Stimulated activated memory B cell treated with anti-CD40 and anti-IgM and Interleukin-4, amounts not matched to agents 10 μg/mL and 1 μg/mL and 100 μg/mL, for 72 hours (primary cell): ENCODE measurements around the gene FAM114A1.

Source experiments
- ATAC-seq: fragments of 150-1000 bp; cut with Tn5 transposase; 2 replicates; pipeline ENCODE4 v1.10.0; 2021
- H3K27ac Mint-ChIP-seq: one replicate; pipeline ENCODE4 v1.8.0; 2022; ENCODE audit warnings: mild to moderate bottlenecking, mixed read lengths
- H3K27me3 Mint-ChIP-seq: one replicate; pipeline ENCODE4 v1.8.0; 2022; ENCODE audit warnings: mixed read lengths
- H3K36me3 Mint-ChIP-seq: one replicate; pipeline ENCODE4 v1.8.0; 2022; ENCODE audit warnings: mixed read lengths
- H3K4me1 Mint-ChIP-seq: one replicate; pipeline ENCODE4 v1.8.0; 2022; ENCODE audit warnings: mixed read lengths
- H3K4me3 Mint-ChIP-seq: one replicate; pipeline ENCODE4 v1.8.0; 2022; ENCODE audit warnings: mild to moderate bottlenecking, moderate library complexity, mixed read lengths
- H3K9me3 Mint-ChIP-seq: one replicate; pipeline ENCODE4 v1.8.0; 2022; ENCODE audit warnings: mixed read lengths

FAM114A1 gene

DNA sequence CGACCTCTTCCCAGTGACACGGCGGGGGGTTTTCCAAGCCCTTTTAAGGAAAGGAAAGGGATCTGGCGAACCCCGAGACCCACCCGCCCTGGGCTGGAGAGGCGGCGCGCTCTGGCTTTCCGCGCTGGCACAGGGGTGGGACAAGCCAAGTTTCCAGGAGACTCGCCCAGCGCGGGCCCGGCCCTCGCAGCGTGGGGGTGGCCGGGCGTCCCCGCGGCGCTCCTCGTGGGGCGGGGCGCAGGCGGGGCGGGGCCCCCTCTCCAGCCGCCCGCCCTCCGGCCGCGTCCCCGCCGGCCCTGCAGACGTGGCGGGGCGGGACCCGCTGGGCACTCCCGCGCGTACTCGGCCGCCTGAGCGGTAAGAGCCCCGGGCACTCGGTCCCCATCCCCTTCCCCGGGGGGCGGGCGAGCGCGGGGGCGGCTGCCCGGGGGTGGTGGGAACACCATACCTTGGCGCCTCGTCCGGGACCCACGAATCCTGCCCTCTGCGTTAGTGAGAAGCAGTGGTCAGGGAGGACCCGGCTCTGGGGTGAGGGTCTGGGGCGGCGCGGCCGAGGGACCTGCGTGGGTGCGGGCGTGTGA, at the start of gene FAM114A1:
Gene FAM114A1 (plus strand): TSS at position 329 of the 581 bp plus-strand sequence. CDS start 10,273 bp downstream, outside the sequence.
- Mint-ChIP-seq H3K4me1 (peaks cover 25% of the 10 kb centered on the region), H3K27me3 (no peaks in the 10 kb centered on the region), H3K27ac (peak within 1 kb of the TSS; percentile 11), H3K4me3 (peak within 1 kb of the TSS; percentile 82), H3K9me3 (no peaks in the 10 kb centered on the region), H3K36me3 (no peaks in the 10 kb centered on the region)
- peak; percentile 97 for ATAC-seq

DNA sequence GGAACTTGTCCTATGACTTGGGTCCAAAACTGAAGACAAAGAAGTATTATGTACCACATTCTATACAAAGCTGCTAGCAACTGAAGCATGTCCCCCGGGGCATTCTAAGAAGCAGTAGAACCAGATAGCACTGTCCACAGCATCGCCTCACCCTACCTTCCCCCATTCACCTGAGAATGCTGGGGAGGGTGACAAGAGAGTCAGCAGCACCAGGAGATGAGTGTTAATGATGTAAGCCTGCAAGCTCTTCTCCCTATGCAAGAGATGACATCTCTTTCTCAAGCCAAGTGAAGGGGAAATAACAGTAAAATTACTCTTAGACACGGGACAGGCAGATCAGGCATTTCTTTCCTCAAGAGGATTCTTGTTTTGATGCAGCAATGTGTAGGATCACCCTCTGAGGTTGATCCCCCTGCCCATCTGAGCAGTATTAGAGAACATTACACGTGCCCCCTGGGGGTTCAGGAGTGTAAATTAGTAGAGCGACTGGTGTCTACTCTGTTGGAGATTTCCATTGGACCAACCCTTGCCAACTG, 49.1 kb upstream of the FAM114A1 start:
- H3K27ac Mint-ChIP-seq, result peak overlapping the region; percentile 66
- H3K4me1 Mint-ChIP-seq, result peaks cover 61% of the 10 kb centered on the region
- no peak overlapping the region for H3K4me3 Mint-ChIP-seq
- peak; percentile 29 for ATAC-seq
- H3K27me3 Mint-ChIP-seq, result no peaks in the 10 kb centered on the region
- peaks cover 33% of the 10 kb centered on the region for H3K36me3 Mint-ChIP-seq
- peaks cover 11% of the 10 kb centered on the region for H3K9me3 Mint-ChIP-seq

DNA sequence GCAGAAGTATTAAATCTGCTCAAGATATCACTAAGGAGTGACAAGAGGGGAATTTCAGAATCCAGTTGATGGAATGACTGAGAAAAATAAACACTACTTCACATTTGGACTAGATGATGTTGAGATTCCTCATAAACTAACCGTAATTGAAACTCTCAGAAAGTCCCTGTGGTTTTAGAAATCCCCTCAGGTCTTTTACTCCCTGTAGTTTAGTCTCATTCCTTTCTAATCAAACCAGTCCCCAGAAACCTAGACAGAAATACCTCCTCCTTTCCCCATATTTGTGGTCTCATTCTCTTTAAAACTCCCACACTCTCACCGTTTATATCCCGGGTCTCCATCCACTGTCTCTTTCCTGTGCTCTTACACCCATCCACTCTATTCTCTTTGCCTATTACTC, 48.0 kb upstream of the FAM114A1 start:
- peak; percentile 69 for ATAC-seq
- Mint-ChIP-seq H3K4me1 (peaks cover 54% of the 10 kb centered on the region), H3K9me3 (peaks cover 13% of the 10 kb centered on the region), H3K27me3 (no peaks in the 10 kb centered on the region), H3K27ac (peak overlapping the region; percentile 66), H3K36me3 (peaks cover 34% of the 10 kb centered on the region), H3K4me3 (peak overlapping the region; percentile 18)

DNA sequence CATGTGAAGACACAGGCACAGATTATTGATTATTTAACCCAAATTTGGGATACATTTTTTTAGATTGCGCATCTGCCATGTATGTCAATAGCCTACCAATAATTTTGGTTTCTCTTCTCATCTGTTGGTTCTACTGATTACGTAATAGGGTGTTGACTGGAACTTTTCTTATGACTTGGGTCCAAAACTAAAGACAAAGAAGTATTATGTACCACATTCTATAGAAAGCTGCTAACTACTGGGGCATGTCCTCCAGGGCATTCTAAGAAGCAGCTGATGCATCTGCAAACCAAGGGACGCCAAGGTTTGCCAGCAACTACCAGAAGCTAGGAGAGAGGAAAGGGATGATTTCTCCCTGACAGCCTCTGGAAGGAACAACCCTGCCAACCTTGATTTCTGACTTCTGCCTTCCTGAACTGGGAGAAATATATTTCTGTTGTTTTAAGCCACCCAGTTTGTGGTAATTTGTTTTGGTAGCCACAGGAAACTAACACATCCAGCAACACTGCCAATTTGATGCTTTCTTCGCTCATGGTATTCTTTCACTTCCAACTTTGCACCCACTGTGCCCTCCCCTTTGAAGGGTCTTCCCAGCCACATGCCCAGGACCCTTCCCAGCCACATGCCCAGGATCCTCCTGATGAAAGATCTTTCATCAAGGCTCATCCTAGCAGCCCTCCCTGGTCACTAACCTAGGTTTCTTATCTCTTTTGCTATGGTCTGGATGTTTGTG, 47.1 kb upstream of the FAM114A1 start:
- Mint-ChIP-seq H3K4me1 (peaks cover 47% of the 10 kb centered on the region), H3K27ac (peak overlapping the region; percentile 66)
- ATAC-seq, result peak; percentile 70

DNA sequence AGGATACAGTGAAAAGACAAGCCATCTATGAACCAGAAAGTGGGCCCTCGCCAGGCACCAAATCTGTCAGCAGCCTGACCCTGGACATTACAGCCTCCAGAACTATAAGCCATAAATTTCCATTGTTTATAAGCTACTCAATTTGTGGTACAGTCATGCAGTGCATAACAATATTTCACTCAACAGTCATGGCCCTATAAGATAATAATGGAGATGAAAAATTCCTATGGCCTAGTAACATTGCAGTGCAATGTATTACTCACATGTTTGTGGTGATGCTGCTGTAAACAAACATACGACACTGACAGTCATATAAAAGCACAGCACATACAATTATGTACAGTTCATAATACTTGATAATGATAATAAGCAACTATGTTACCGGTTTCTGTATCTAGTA, 45.9 kb upstream of the FAM114A1 start:
- H3K4me3 Mint-ChIP-seq, result no peak overlapping the region
- H3K27me3 Mint-ChIP-seq, result no peaks in the 10 kb centered on the region
- no peak for ATAC-seq
- H3K36me3 Mint-ChIP-seq, result peaks cover 42% of the 10 kb centered on the region
- no peak overlapping the region for H3K27ac Mint-ChIP-seq
- peaks cover 11% of the 10 kb centered on the region for H3K9me3 Mint-ChIP-seq
- peaks cover 40% of the 10 kb centered on the region for H3K4me1 Mint-ChIP-seq

More for the DNA sequence above, 47.1 kb upstream of the FAM114A1 start:
- Mint-ChIP-seq H3K4me3 (peak overlapping the region; percentile 18), H3K27me3 (no peaks in the 10 kb centered on the region), H3K9me3 (peaks cover 11% of the 10 kb centered on the region), H3K36me3 (peaks cover 34% of the 10 kb centered on the region)

DNA sequence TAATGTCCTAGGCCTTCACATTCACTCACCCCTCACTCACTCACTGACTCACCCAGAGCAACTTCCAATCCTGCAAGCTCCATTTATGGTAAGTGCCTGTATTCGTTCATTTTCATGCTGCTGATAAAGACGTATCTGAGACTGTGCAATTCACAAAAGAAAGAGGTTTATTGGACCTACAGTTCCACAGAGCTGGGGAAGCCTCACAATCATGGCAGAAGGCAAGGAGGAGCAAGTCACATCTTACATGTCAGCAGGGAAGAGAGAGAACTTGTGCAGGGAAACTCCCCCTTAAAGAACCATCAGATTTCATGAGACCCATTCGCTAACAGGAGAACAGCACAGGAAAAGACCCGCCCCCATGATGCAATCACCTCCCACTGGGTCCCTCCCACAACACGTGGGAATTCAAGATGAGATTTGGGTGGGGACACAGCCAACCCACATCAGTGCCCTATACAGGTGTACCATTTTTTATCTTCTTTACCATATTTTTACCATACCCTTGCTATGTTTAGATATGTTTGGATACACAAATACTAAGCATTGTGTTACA, 44.8 kb upstream of the FAM114A1 start:
- Mint-ChIP-seq H3K27me3 (no peaks in the 10 kb centered on the region), H3K27ac (no peak overlapping the region)
- no peak for ATAC-seq

DNA sequence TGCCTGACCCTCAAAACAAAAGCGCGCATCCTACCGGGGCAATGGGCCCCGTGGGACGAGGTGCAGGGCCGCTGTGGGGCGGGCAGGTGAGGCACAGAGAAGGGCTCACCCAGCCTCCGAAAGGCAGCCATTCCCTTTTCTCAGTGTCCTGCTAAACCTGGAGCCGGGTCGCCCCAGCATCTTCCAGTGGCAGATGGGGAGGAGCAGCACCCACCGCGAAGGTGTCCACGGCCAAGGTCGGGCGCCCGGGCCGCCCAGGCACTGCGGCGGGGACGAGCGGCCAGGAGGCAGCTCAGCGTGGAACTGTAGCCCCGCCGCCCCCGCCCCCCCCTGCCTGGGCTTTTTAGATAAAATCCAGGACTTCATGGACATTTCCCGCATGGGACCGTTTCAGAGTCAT, 43.8 kb upstream of the FAM114A1 start:
- Mint-ChIP-seq H3K9me3 (peaks cover 11% of the 10 kb centered on the region), H3K36me3 (peaks cover 60% of the 10 kb centered on the region), H3K27ac (peak overlapping the region; percentile 23), H3K4me3 (no peak overlapping the region), H3K27me3 (no peaks in the 10 kb centered on the region), H3K4me1 (peaks cover 29% of the 10 kb centered on the region)
- no peak for ATAC-seq

More for the DNA sequence above, 44.8 kb upstream of the FAM114A1 start:
- H3K4me3 Mint-ChIP-seq, result no peak overlapping the region
- peaks cover 11% of the 10 kb centered on the region for H3K9me3 Mint-ChIP-seq
- peaks cover 53% of the 10 kb centered on the region for H3K36me3 Mint-ChIP-seq
- H3K4me1 Mint-ChIP-seq, result peaks cover 36% of the 10 kb centered on the region

DNA sequence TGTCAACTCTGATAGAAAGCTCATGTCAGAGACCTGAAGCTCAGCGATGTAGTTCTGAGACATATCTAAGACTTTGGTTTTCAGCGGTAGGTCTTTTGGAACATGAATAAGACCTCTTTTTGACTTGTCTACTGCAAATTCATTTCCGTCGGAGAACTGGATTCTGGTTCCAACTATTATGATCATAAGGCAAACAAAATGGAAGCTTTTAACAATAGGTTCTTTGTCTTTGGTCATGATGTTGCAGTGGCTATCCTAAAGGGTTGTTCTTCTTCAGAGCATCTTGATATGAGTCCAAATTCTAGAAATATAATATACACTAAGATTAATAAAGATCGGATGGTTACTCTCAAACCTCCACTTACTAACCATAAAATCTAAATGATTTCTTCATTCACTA, 38.4 kb upstream of the FAM114A1 start:
- no peak for ATAC-seq
- Mint-ChIP-seq H3K4me3 (no peak overlapping the region), H3K9me3 (peaks cover 9% of the 10 kb centered on the region), H3K4me1 (peaks cover 36% of the 10 kb centered on the region), H3K27me3 (no peaks in the 10 kb centered on the region), H3K27ac (no peak overlapping the region), H3K36me3 (peaks cover 75% of the 10 kb centered on the region)

DNA sequence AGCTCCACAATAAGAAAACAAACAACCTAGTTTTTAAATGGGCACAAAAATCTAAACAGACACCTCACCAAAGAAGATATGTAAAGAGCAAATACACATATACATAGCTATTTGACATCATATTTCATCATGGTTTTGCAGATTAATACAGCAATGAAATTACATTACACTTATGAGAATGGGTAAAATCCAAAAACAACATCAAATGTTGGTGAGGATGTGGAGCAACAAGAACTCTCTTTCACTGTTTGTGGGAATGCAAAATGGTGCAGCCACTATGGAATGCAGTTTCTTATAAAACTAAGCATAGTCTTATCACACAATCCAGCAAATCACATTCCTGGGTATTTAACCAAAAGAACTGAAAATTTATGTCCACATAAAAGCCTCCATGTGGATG, 36.0 kb upstream of the FAM114A1 start:
- Mint-ChIP-seq H3K36me3 (peaks cover 74% of the 10 kb centered on the region), H3K4me1 (peaks cover 35% of the 10 kb centered on the region), H3K4me3 (no peak overlapping the region), H3K9me3 (peaks cover 21% of the 10 kb centered on the region), H3K27me3 (no peaks in the 10 kb centered on the region), H3K27ac (peak overlapping the region; percentile 77)
- ATAC-seq, result no peak

DNA sequence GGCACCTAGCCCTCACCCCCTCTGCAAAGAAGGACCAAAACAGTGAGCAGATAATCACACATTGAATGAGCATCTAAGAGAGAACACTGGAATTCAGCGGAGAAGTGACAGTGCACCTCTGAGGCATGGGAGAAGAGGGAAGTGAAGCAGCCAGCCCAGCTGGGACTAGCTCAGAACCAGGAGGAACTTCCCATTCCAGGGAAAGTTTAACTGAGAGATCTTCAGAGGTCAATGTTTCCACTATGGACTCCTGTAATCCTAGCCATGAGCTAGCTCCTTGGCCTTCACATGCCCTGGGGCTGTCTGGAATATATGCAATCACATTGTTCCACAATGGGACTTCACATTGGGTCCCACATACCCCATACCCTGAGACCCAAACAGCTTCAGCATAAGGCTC, 35.4 kb upstream of the FAM114A1 start:
- ATAC-seq, result no peak
- Mint-ChIP-seq H3K9me3 (peaks cover 21% of the 10 kb centered on the region), H3K27me3 (no peaks in the 10 kb centered on the region), H3K36me3 (peaks cover 74% of the 10 kb centered on the region), H3K27ac (peak overlapping the region; percentile 77), H3K4me1 (peaks cover 37% of the 10 kb centered on the region), H3K4me3 (no peak overlapping the region)

DNA sequence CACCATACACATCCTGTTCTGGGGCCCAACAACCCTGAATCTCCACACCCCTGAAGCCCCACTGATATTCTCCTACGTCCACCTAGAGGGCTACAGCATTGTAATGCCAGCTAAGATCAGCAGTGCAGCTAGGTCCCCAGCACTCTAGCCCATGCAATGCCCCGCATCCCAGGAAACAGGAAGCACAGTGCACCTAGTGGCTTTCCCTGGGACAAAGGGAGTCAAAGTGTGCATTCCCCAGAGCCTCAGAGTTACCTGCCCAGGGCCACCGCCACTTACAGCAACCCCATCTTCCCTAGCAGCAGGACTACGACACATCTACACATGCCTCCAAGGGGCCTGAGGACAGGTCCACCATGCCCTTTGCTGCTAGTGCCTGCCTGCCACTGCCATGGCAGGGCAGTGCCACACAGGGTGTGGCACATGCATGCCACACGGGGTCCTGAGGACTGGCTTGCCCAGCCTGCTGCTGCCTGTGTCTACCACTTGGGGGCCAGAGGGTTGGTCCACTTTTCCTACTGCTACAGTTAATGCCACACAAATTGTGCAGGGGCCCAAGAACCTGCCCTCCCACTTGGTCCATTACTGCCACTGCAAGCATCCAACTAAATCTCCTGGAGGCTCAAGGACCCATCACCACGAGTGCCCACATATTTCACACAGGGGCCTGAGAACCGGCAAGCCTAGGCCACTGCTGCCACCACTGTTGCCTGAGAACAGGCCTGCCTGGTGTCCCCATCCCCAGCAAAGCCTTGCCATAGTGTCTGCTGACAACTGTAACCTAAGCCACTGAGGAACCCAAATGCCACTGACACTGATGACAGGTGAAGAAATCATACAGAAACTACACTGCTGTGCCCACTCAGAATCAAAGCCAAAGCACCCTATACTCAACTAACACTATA, 34.7 kb upstream of the FAM114A1 start:
- H3K27ac Mint-ChIP-seq, result peak overlapping the region; percentile 77
- H3K4me1 Mint-ChIP-seq, result peaks cover 44% of the 10 kb centered on the region

DNA sequence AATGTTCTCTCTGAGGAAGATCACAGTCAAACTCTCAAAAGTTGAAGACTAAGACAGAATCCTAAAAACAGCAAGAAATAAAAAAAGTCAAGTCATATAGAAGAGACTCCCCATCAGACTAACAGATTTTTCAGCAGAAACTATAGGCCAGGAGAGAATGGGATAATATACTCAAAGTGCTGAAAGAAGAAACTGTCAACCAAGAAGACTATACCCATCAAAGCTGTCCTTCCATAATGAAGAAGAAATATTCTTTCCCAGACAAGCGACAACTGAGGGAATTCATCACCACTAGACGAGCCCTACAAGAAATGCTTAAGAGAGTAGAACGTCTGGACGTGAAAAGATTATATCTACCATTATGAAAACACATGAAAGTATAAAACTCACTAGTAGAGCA, 33.0 kb upstream of the FAM114A1 start:
- Mint-ChIP-seq H3K4me3 (no peak overlapping the region), H3K4me1 (peaks cover 61% of the 10 kb centered on the region), H3K36me3 (peaks cover 77% of the 10 kb centered on the region), H3K27me3 (no peaks in the 10 kb centered on the region), H3K9me3 (peaks cover 29% of the 10 kb centered on the region), H3K27ac (no peak overlapping the region)
- ATAC-seq, result no peak

More for the DNA sequence above, 34.7 kb upstream of the FAM114A1 start:
- no peaks in the 10 kb centered on the region for H3K27me3 Mint-ChIP-seq
- H3K36me3 Mint-ChIP-seq, result peaks cover 74% of the 10 kb centered on the region
- H3K4me3 Mint-ChIP-seq, result no peak overlapping the region
- H3K9me3 Mint-ChIP-seq, result peaks cover 21% of the 10 kb centered on the region
- ATAC-seq, result no peak

DNA sequence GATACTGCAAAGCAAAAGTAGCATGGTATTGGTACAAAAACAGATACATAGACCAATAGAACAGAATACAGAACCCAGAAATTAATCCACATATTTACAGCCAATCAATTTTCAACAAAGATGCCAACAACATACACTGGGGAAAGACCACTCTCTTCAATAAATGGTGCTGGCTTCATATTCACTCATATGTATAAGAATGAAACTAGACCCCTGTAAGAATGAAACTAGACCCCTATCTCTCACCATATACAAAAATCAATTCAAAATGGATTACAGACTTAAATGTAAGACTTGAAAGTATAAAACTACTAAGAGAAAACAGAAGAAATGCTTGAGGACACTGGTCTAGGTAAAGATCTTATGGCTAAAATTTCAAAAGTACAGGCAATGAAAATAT, 30.3 kb upstream of the FAM114A1 start:
- Mint-ChIP-seq H3K4me1 (peaks cover 51% of the 10 kb centered on the region), H3K27ac (peak overlapping the region; percentile 89), H3K9me3 (peaks cover 25% of the 10 kb centered on the region), H3K36me3 (peaks cover 82% of the 10 kb centered on the region), H3K27me3 (no peaks in the 10 kb centered on the region), H3K4me3 (peak overlapping the region; percentile 3)
- no peak for ATAC-seq

DNA sequence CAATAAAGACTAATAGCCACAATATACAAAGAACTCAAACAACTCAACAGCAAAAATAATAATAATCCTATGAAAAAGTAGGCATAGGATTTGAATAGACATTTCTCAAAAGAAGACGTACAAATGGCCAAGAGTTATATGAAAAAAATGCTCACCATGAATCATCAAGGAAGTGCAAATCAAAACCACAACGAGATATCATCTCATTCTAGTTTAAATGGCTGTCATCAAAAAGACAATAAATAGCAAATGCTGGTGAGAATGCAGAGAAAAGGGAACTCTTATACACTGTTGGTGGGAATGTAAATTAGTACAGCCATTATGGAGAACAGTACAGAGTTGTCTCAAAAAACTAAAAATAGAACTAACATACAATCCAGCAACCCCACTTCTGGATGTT, 29.8 kb upstream of the FAM114A1 start:
- Mint-ChIP-seq H3K4me3 (peak overlapping the region; percentile 3), H3K27me3 (no peaks in the 10 kb centered on the region)
- ATAC-seq, result no peak

DNA sequence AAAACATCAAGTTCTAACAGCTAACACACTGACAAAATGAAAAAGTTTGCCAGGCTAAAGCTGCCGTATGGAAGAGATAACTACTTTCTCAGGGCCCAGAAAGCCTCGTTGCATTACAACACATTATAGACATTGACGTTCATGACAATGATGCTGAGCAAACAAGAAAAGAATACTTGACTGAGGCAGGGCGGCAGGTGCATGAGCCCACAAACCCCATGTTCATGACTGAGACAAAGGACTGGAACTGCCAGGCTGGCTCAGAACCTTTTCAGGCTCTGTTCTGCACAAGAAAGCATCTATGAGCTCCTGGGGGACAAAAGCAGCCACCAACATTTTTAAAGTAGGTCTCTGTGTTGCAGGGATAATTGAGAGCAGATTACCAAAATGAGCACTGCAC, 24.6 kb upstream of the FAM114A1 start:
- no peak overlapping the region for H3K4me3 Mint-ChIP-seq
- peaks cover 55% of the 10 kb centered on the region for H3K4me1 Mint-ChIP-seq
- peak overlapping the region; percentile 68 for H3K27ac Mint-ChIP-seq
- H3K9me3 Mint-ChIP-seq, result peaks cover 7% of the 10 kb centered on the region
- H3K27me3 Mint-ChIP-seq, result no peaks in the 10 kb centered on the region
- ATAC-seq, result no peak
- peaks cover 64% of the 10 kb centered on the region for H3K36me3 Mint-ChIP-seq

More for the DNA sequence above, 29.8 kb upstream of the FAM114A1 start:
- Mint-ChIP-seq H3K4me1 (peaks cover 51% of the 10 kb centered on the region), H3K36me3 (peaks cover 82% of the 10 kb centered on the region), H3K27ac (peak overlapping the region; percentile 89), H3K9me3 (peaks cover 22% of the 10 kb centered on the region)
